Stimulated activated CD4-positive, alpha-beta T cell treated with anti-CD3 and anti-CD28 coated beads, TNF-alpha, amount 100 ng/mL, for 24 hours (primary cell): Measurements from ENCODE around the gene TTYH1.

Experiments
- DNase-seq, 3 experiments: peaks; one replicate each; pipeline ENCODE4 v3.0.0-alpha.2; 2020; ENCODE audit warnings: low read depth in 3 of 3

TTYH1 gene

GRCh38 chr19:54478677-54479266, 63.5 kb downstream of the TTYH1 start:
- no peak for DNase-seq

- no peak for DNase-seq
Observed at GRCh38 chr19:54480051-54480450, 64.8 kb downstream of the TTYH1 start.

DNA sequence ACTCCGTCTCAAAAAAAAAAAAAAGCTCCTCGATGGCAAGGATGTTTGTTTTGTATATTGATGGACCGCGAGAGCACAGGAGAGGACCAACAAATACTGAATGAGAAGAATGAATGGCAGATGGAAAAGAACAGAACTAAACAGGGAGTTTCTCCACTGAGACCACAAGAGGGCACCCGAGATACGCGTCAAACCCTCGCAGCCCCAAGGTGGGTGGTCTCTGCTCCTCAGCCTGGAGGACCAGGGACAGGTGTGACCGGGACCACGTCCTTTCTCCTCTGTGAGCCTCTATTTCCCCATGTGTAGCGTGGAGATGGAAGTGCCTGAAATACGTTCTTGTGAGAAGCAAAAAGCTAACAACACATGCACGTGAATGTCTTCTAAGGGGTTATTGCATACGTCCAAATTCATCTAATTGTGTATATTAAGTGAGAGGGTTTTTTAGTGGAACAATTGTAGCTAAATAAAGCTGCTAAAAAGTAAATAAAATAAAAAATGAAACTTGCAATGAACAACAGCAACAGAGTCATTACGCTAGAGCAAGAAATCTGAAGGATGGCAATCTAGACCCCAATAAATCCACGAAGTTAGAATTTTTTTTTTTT, 66.2 kb downstream of the TTYH1 start:
- no peak for DNase-seq

DNA sequence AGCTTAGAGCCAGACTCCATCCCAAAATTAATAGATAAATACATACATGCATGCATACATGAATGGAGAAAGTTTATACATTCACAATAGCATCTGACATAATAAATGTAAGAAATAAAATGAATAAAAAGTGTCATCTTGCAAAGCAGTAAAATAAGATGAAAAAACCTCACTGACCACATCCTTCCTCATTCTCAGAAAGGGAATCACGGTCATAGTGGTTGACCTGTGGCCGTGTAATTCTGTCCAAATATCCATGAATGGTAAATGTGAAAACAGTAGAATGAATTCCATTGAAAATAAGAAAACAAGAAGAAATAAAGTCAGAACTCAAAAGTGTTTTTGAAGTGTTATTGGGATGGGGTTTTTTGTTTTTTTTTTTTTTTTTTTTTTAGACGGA, 67.6 kb downstream of the TTYH1 start:
- no peak for DNase-seq

GRCh38 chr19:54484451-54484850, 69.2 kb downstream of the TTYH1 start:
- DNase-seq: no peak

DNA sequence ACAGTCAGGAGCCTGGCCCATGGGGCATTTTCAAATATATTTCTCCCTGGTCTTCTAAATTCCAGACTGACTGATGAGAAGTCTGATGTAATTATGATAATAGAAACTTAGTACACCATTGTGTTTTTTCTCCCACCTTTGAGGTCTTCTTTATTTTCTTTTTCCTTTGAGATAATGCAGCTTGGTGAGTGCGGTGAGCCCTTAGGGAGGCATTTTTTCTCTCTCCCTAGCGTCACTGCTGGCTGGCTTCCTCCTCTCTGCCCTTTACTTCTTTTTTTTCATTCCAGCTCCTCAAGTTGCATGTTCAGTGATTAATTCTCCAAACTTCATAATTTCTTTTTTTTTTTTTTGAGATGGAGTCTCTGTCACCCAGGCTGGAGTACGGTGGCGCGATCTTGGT, 70.6 kb downstream of the TTYH1 start:
- no peak for DNase-seq
